Measurements from ENCODE around the gene ZNRF3. TPM values are rescaled to one million over a fixed set of nuclear protein-coding genes. Genes with fewer than 3 reads are reported as not detected.
"Not testable (repeated sequence)": the region's sequence is repeated elsewhere in the genome, so short reads cannot be mapped to it uniquely, and the experiment has no call there.

The ZNRF3 gene
- polyA plus RNA-seq, 1 of the 3 experiments (the other 2 are of a cell fraction): 4.2 TPM

DNA sequence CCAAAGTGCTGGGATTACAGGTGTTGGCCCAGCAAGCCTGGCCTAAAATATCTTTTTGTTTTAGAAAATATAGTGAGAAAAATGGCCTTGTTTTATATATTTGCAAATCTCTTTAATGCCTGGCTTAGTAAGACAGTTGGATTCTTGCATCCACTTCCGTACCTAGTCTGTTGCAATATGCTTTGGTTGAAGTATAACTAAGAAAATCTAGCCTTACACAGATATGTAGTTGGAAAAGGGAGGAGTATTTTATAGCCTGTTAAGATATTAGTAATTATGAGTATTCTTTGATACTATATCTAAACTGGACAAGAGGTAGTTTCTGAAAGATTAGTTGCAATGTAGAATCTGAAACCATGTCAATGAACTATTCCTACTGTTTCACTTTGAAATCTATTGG, 65.1 kb downstream of the ZNRF3 start (continued):
- TF ChIP-seq PBX3 (IDR thresholded peaks at IDR 0.05) (no peak), USF2 (IDR thresholded peaks at IDR 0.05; ENCODE audit: borderline replicate concordance, low read depth, low read length) (no peak)

DNA sequence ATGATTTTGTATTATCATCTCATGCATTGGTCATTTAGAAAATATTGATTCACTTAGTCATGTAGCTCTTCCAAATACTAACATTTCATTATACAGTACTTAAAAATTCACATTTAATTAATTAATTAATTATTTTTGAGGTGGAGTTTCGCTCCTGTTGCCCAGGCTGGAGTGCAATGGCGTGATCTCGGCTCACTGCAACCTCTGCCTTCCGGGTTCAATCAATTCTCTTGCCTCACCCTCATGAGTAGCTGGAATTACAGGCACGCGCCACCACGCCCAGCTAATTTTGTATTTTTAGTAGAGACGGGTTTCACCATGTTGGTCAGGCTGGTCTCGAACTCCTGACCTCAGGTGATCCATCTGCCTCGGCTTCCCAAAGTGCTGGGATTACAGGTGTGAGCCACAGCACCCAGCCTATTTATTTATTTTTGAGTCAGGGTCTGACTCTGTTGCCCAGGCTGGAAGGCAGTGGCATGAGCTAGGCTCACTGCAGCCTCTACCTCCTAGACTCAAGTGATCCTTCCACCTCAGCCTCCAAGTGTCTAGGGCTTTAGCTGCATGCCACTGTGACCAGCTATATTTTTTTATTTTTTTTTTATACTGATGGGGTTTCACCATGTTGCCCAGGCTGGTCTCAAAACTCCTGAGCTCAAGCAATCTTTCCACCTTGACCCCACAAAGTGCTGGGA, 65.6 kb downstream of the ZNRF3 start:
- H3K4me3 ChIP-seq (ENCODE audit: low read depth in 2 of 2, low read length in 1 of 2); H3K27me3 ChIP-seq (ENCODE audit: insufficient read depth); H3K9ac ChIP-seq; H2AFZ ChIP-seq (ENCODE audit: low read depth); H3K36me3 ChIP-seq (replicated peaks in 1 of 2; ENCODE audit: control insufficient read depth in 1 of 2, insufficient read depth in 2 of 2, low read length in 1 of 2); H3K27ac ChIP-seq (ENCODE audit: low read depth in 2 of 2, low read length in 1 of 2); H3K9me2 ChIP-seq; DNase-seq; H3F3A ChIP-seq (replicated peaks; ENCODE audit: insufficient read depth); H3K9me3 ChIP-seq; POLR2A ChIA-PET; H3K4me2 ChIP-seq: not testable (repeated sequence)
- Histone ChIP-seq H3K4me1 (ENCODE audit: control insufficient read depth in 1 of 2, insufficient read depth in 2 of 2, low read depth in 1 of 2, low read length in 1 of 2) (peaks cover 0 to 16% of the 10 kb centered on the region in 2 experiments; a peak in 3 of 4 replicates), H4K20me1 (ENCODE audit: insufficient read depth) (peaks cover 16% of the 10 kb centered on the region), H3K79me2 (ENCODE audit: insufficient read depth) (peaks cover 22% of the 10 kb centered on the region)
- CTCF ChIA-PET: interaction anchor here (0.7 to 1.7 kb wide), 3 partner anchors 17 to 91 kb away, joined by 3 to 4 read pairs (median 4); no protein-coding TSS in a partner anchor
- WGBS (ENCODE audit: low lambda C conversion rate): 98% methylated on average over 8 of the region's 10 CpGs

DNA sequence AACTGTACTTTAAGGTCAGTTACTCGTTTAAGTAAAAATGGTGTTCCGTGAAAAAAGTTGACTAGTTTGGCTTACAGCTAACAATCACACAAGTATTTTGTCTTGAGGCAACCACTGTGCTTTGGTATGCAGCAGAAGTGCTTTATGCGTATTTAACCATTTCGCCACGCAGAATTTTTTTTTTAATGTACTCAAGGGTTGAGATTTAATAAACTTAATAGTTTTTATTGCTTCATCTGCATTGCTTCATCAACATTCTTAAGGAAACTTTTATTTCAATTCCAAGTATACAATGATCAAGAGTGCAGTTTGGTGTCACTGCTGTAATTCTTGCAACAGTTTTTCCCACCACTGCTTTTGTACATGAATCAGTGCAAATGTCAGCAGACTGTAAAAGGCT, 66.4 kb downstream of the ZNRF3 start:
- ChIA-PET CTCF (interaction anchor here (0.7 to 1.7 kb wide), 3 partner anchors 17 to 90 kb away, joined by 3 to 4 read pairs (median 4); no protein-coding TSS in a partner anchor), POLR2A (no interaction called here)
- H3K4me1 ChIP-seq (ENCODE audit: control insufficient read depth in 1 of 2, insufficient read depth in 2 of 2, low read depth in 1 of 2, low read length in 1 of 2): peaks cover 0 to 16% of the 10 kb centered on the region in 2 experiments; a peak in 3 of 4 replicates
- H2AFZ ChIP-seq (ENCODE audit: low read depth): no peak overlapping the region
- H3K9me3 ChIP-seq: no peaks in the 10 kb centered on the region
- no peaks in the 10 kb centered on the region for H3K36me3 ChIP-seq (replicated peaks in 1 of 2; ENCODE audit: control insufficient read depth in 1 of 2, insufficient read depth in 2 of 2, low read length in 1 of 2)
- H3K4me2 ChIP-seq: no peak overlapping the region
- TF ChIP-seq RXRA (IDR thresholded peaks at IDR 0.05; ENCODE audit: borderline replicate concordance, low read depth) (no peak), USF2 (IDR thresholded peaks at IDR 0.05; ENCODE audit: borderline replicate concordance, low read depth, low read length) (no peak), RAD21 (IDR thresholded peaks at IDR 0.05; ENCODE audit: low read length) (no peak), TEAD4 (IDR thresholded peaks at IDR 0.05; ENCODE audit: borderline replicate concordance, insufficient read depth) (no peak), NRF1 (IDR thresholded peaks at IDR 0.05; ENCODE audit: low read depth, low read length) (no peak), POLR2AphosphoS5 (IDR thresholded peaks at IDR 0.05; ENCODE audit: low read depth, low read length) (no peak), MXI1 (IDR thresholded peaks at IDR 0.05; ENCODE audit: low read depth, low read length) (no peak), JUND (IDR thresholded peaks at IDR 0.05) (no peak), GATA2 (CRISPR knock-in tag; IDR thresholded peaks at IDR 0.05) (no peak), YY1 (IDR thresholded peaks at IDR 0.05; ENCODE audit: low read depth) (no peak), EP300 (IDR thresholded peaks at IDR 0.05; ENCODE audit: borderline replicate concordance in 1 of 2, low read depth in 1 of 2, low read length in 1 of 2) (no peak), RCOR1 (IDR thresholded peaks at IDR 0.05; ENCODE audit: low read length) (no peak), TCF12 (IDR thresholded peaks at IDR 0.05) (no peak), PBX3 (IDR thresholded peaks at IDR 0.05) (no peak), TAF1 (IDR thresholded peaks at IDR 0.05; ENCODE audit: borderline replicate concordance, low read depth, low read length) (no peak), MAX (IDR thresholded peaks at IDR 0.05; ENCODE audit: low read depth) (no peak), USF1 (IDR thresholded peaks at IDR 0.05; ENCODE audit: borderline replicate concordance, low read depth) (no peak)
- H3K27me3 ChIP-seq (ENCODE audit: insufficient read depth): no peaks in the 10 kb centered on the region
- H3K27ac ChIP-seq (ENCODE audit: low read depth in 2 of 2, low read length in 1 of 2): no peak overlapping the region
- DNase-seq: no peak
- H3K79me2 ChIP-seq (ENCODE audit: insufficient read depth): peaks cover 30% of the 10 kb centered on the region
- 91% methylated on average over 5 of the region's 5 CpGs for WGBS (ENCODE audit: low lambda C conversion rate)
- H3F3A ChIP-seq (replicated peaks; ENCODE audit: insufficient read depth): no peaks in the 10 kb centered on the region
- peaks cover 20% of the 10 kb centered on the region for H4K20me1 ChIP-seq (ENCODE audit: insufficient read depth)
- no peaks in the 10 kb centered on the region for H3K9me2 ChIP-seq
- no peak overlapping the region for H3K4me3 ChIP-seq (ENCODE audit: low read depth in 2 of 2, low read length in 1 of 2)
- no peak overlapping the region for H3K9ac ChIP-seq

Data from SK-N-SH (cell line).